Breast epithelium (tissue), 4 donors: ENCODE data around the gene THAP10. TPM values are rescaled to one million over a fixed set of nuclear protein-coding genes. Genes with fewer than 3 reads are reported as not detected.

Source experiments
- DNase-seq, 2 donors: peaks; one replicate each; pipeline ENCODE4 v3.0.0-alpha.2; 2019; ENCODE audit warnings: low spot score in 2 of 2
- H3K27ac ChIP-seq, 2 donors: fragments of 200-600 bp; sonication (generic) in 1 of 2; one replicate each; pipeline ENCODE4 v1.5.1; 2016 to 2019; ENCODE audit warnings: mild to moderate bottlenecking in 1 of 2
- H3K27me3 ChIP-seq, 2 donors: fragments of 200-600 bp; sonication (generic) in 1 of 2; one replicate each; pipeline versions ENCODE4 v1.5.1 to v1.6.0; 2017 to 2019; ENCODE audit warnings: control low read depth in 1 of 2, mild to moderate bottlenecking in 1 of 2
- H3K36me3 ChIP-seq: fragments of 200-600 bp; one replicate; pipeline ENCODE4 v1.5.1; 2019
- H3K4me1 ChIP-seq, 2 donors: fragments of 200-600 bp; sonication (generic); one replicate each; pipeline ENCODE4 v1.5.1; 2016 to 2019; ENCODE audit warnings: control low read depth in 1 of 2
- H3K4me3 ChIP-seq, 3 donors: fragments of 200-600 bp; sonication (generic); 1 replicate in 2 of 3; 2 replicates in 1 of 3; pipeline ENCODE4 v1.5.1; 2016 to 2019; ENCODE audit warnings: mild to moderate bottlenecking in 3 of 3, moderate library complexity in 2 of 3
- H3K9me3 ChIP-seq, 2 donors: fragments of 200-600 bp; sonication (generic) in 1 of 2; one replicate each; pipeline ENCODE4 v1.5.1; 2016 to 2019; ENCODE audit warnings: control low read depth in 1 of 2
- POLR2A ChIP-seq: fragments of 450-650 bp; IDR thresholded peaks from one replicate; pipeline ENCODE4 v1.6.1; 2016; ENCODE audit warnings: antibody characterized with exemption, mild to moderate bottlenecking, moderate library complexity
- POLR2AphosphoS5 ChIP-seq, 3 donors: sonication (generic); formaldehyde crosslinking; IDR thresholded peaks; one replicate each; pipeline ENCODE4 v1.6.1; 2017; ENCODE audit warnings: antibody characterized with exemption in 3 of 3
- intact Hi-C: fragments of 100-400 bp; cut with DNase I; formaldehyde crosslinking; loops from one replicate; pipeline ENCODE4 v1.15.1; 2023; ENCODE audit warnings: low total_unique reads
- total RNA-seq, 3 donors: library from RNA; depleted of rRNA; stranded (reverse); fragments of >200 nt; gene quantifications; one replicate each; pipeline ENCODE4 v1.1.0, GENCODE V29; 2016
- TF ChIP-seq, protein P1 (sequence below), 3 donors: fragments of 450-650 bp; IDR thresholded peaks; one replicate each; pipeline ENCODE4 v1.5.1; 2016 to 2017; ENCODE audit warnings: antibody characterized with exemption in 3 of 3, mild to moderate bottlenecking in 3 of 3, moderate library complexity in 3 of 3

The THAP10 gene
- total RNA-seq: 1 to 10 TPM; 1.8 to 5.9 (median 5.1) TPM

- peak within 1 kb of the TSS; percentile 66 to 79 (median 76) for H3K4me3 ChIP-seq
- peak within 1 kb of the TSS; percentile 66 to 85 for H3K27ac ChIP-seq
- DNase-seq: peak; percentile 79 to 82
- no peaks in the 10 kb centered on the region for H3K27me3 ChIP-seq
- H3K9me3 ChIP-seq: no peaks in the 10 kb centered on the region
- TF ChIP-seq, protein P1, sequence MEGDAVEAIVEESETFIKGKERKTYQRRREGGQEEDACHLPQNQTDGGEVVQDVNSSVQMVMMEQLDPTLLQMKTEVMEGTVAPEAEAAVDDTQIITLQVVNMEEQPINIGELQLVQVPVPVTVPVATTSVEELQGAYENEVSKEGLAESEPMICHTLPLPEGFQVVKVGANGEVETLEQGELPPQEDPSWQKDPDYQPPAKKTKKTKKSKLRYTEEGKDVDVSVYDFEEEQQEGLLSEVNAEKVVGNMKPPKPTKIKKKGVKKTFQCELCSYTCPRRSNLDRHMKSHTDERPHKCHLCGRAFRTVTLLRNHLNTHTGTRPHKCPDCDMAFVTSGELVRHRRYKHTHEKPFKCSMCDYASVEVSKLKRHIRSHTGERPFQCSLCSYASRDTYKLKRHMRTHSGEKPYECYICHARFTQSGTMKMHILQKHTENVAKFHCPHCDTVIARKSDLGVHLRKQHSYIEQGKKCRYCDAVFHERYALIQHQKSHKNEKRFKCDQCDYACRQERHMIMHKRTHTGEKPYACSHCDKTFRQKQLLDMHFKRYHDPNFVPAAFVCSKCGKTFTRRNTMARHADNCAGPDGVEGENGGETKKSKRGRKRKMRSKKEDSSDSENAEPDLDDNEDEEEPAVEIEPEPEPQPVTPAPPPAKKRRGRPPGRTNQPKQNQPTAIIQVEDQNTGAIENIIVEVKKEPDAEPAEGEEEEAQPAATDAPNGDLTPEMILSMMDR (IDR thresholded peaks at IDR 0.05): no peak
- TF ChIP-seq POLR2A (peak; percentile 24), POLR2AphosphoS5 (IDR thresholded peaks at IDR 0.05) (peak; percentile 49 to 60 (median 50))
- intact Hi-C loops: loop anchor here (5.0 kb wide), 1 partner anchor 520 kb away; no protein-coding TSS in a partner anchor
- no peaks in the 10 kb centered on the region for H3K4me1 ChIP-seq
- no peaks in the 10 kb centered on the region for H3K36me3 ChIP-seq
Measured at GRCh38 chr15:70892002-70892911, at the start of gene THAP10, which contains the start of gene LRRC49. TSS of gene THAP10 (minus strand) at chr15:70892433. CDS start at chr15:70892272, 161 bp downstream. TSS of gene LRRC49 (plus strand) at chr15:70892826. CDS start at chr15:70892895, 69 bp downstream.

GRCh38 chr15:70936326-70936725 is 44.1 kb upstream of the THAP10 start:
- Histone ChIP-seq H3K27me3 (no peaks in the 10 kb centered on the region), H3K36me3 (no peaks in the 10 kb centered on the region), H3K27ac (no peak overlapping the region), H3K4me1 (no peaks in the 10 kb centered on the region), H3K9me3 (no peaks in the 10 kb centered on the region), H3K4me3 (no peak overlapping the region)
- TF ChIP-seq POLR2A: no peak
- TF ChIP-seq, protein P1 (IDR thresholded peaks at IDR 0.05): no peak
- TF ChIP-seq POLR2AphosphoS5 (IDR thresholded peaks at IDR 0.05): no peak
- intact Hi-C loops: no loop called here
- DNase-seq: no peak

- Histone ChIP-seq H3K27me3 (no peaks in the 10 kb centered on the region), H3K36me3 (no peaks in the 10 kb centered on the region), H3K4me1 (no peaks in the 10 kb centered on the region), H3K4me3 (no peak overlapping the region), H3K9me3 (no peaks in the 10 kb centered on the region), H3K27ac (no peak overlapping the region)
- no peak for DNase-seq
- TF ChIP-seq POLR2AphosphoS5 (IDR thresholded peaks at IDR 0.05) (no peak), POLR2A (no peak)
- TF ChIP-seq, protein P1 (IDR thresholded peaks at IDR 0.05): no peak
- intact Hi-C loops: no loop called here
Measured at GRCh38 chr15:70935631-70936030, 43.4 kb upstream of the THAP10 start.

- no peak for DNase-seq
- no peak overlapping the region for H3K27ac ChIP-seq
- H3K4me3 ChIP-seq: no peak overlapping the region
- H3K36me3 ChIP-seq: no peaks in the 10 kb centered on the region
- no peaks in the 10 kb centered on the region for H3K4me1 ChIP-seq
- no peaks in the 10 kb centered on the region for H3K9me3 ChIP-seq
- TF ChIP-seq POLR2A (no peak), POLR2AphosphoS5 (IDR thresholded peaks at IDR 0.05) (no peak)
- TF ChIP-seq, protein P1 (IDR thresholded peaks at IDR 0.05): no peak
- H3K27me3 ChIP-seq: no peaks in the 10 kb centered on the region
- intact Hi-C loops: no loop called here
Measured at GRCh38 chr15:70933411-70933810, 41.2 kb upstream of the THAP10 start.

GRCh38 chr15:70932397-70932796 is 40.2 kb upstream of the THAP10 start:
- intact Hi-C loops: no loop called here
- Histone ChIP-seq H3K27me3 (no peaks in the 10 kb centered on the region), H3K9me3 (no peaks in the 10 kb centered on the region), H3K36me3 (no peaks in the 10 kb centered on the region), H3K4me3 (no peak overlapping the region), H3K4me1 (no peaks in the 10 kb centered on the region), H3K27ac (no peak overlapping the region)
- TF ChIP-seq POLR2A (no peak), POLR2AphosphoS5 (IDR thresholded peaks at IDR 0.05) (no peak)
- TF ChIP-seq, protein P1 (IDR thresholded peaks at IDR 0.05): no peak
- DNase-seq: no peak
